ENCODE measurements around the gene ACADM.

DNA sequence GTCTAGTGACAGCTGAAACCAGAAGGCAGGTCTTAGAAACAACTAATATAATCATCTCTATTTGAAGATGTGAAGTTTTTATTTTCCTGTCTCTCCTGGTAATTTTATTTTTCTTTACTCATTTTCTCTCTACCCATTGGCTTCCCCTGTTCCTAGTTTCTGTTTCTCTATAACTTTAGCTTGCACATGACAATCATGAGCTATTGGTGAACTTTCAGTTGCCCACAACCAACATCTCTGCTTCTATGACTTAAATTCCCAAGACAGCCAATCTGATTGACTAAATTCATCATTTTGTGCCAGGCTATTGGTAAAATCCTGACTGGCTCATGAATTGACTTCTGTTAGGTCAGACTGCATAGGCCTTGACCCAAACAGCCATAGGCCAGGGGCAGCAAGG, 13.7 kb upstream of the ACADM start:
- TF ChIP-seq RARB (CRISPR knock-in tag; IDR thresholded peaks at IDR 0.05) (no peak), ARNTL (CRISPR knock-in tag; IDR thresholded peaks at IDR 0.05; ENCODE audit: borderline replicate concordance, low read depth) (no peak), CSDC2 (CRISPR knock-in tag; IDR thresholded peaks at IDR 0.05) (no peak)
- TF ChIP-seq, protein P1, sequence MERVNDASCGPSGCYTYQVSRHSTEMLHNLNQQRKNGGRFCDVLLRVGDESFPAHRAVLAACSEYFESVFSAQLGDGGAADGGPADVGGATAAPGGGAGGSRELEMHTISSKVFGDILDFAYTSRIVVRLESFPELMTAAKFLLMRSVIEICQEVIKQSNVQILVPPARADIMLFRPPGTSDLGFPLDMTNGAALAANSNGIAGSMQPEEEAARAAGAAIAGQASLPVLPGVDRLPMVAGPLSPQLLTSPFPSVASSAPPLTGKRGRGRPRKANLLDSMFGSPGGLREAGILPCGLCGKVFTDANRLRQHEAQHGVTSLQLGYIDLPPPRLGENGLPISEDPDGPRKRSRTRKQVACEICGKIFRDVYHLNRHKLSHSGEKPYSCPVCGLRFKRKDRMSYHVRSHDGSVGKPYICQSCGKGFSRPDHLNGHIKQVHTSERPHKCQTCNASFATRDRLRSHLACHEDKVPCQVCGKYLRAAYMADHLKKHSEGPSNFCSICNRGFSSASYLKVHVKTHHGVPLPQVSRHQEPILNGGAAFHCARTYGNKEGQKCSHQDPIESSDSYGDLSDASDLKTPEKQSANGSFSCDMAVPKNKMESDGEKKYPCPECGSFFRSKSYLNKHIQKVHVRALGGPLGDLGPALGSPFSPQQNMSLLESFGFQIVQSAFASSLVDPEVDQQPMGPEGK (CRISPR knock-in tag; IDR thresholded peaks at IDR 0.05; ENCODE audit: borderline replicate concordance): no peak
